ENCODE data around the gene CLDN7. TPM values are rescaled to one million over a fixed set of nuclear protein-coding genes. Genes with fewer than 3 reads are reported as not detected.

The CLDN7 gene
- total RNA-seq, 4 donors from 2014 or later, result 571 to 1,162 (median 940) TPM

- intact Hi-C loops (cut with DNase I; ENCODE audit: low total_unique reads), result loop anchor here (2.0 kb wide), 1 partner anchor 16 kb away; no protein-coding TSS in a partner anchor
- no peaks in the 10 kb centered on the region for H3K36me3 ChIP-seq
- in situ Hi-C loops (cut with MboI; ENCODE audit: low pct_ligation_motif_present in 1 of 4, low pct_unique_long_range_greater_than_20kb in 1 of 4, low sequenced_read_pairs in 3 of 4), result loop anchor here in 2 of 4 donors (25.0 kb wide), 1 partner anchor 243 kb away; the partner anchor contains the start of genes SLC16A11 (in 2 of the 2) and SLC16A13 (in 2 of the 2)
- no peaks in the 10 kb centered on the region for H3K9me3 ChIP-seq
- peak; percentile 91 for DNase-seq
- H3K4me1 ChIP-seq, result peaks cover 12 to 42% (median 33%) of the 10 kb centered on the region in 4 donors
- peak overlapping the region; percentile 84 to 89 (median 86) for H3K27ac ChIP-seq
- TF ChIP-seq POLR2AphosphoS5 (IDR thresholded peaks at IDR 0.05), result peak in 2 of 3 donors; percentile 28 to 45
- TF ChIP-seq POLR2A (IDR thresholded peaks at IDR 0.05), result peak; percentile 17
- peak; percentile 86 to 99 (median 96) for TF ChIP-seq CTCF (IDR thresholded peaks at IDR 0.05)
- peak; percentile 1 for TF ChIP-seq EP300 (IDR thresholded peaks at IDR 0.05; ENCODE audit: low read depth)
- 0% methylated on average over 3 to 29 of the region's 29 CpGs for WGBS, 2 donors (ENCODE audit: low coverage in 1 of 2)
- H3K4me3 ChIP-seq, result peak overlapping the region in 3 of 4 donors; percentile 43 to 71 (median 54)
- H3K27me3 ChIP-seq, result no peaks in the 10 kb centered on the region
These were observed 18.3 kb upstream of the CLDN7 start for GRCh38 chr17:7280519-7281073.

- 47 to 66% methylated on average over 7 to 8 of the region's 8 CpGs for WGBS, 2 donors (ENCODE audit: low coverage in 1 of 2)
- in situ Hi-C loops (cut with MboI; ENCODE audit: low pct_ligation_motif_present in 1 of 4, low pct_unique_long_range_greater_than_20kb in 1 of 4, low sequenced_read_pairs in 3 of 4), result loop anchor here in 2 of 4 donors (10.0 to 25.0 kb wide), 2 partner anchors 65 to 242 kb away; partner anchors contain the start of genes SLC16A11 (in 2 of the 2) and SLC16A13 (in 2 of the 2)
- Histone ChIP-seq H3K9me3 (no peaks in the 10 kb centered on the region), H3K4me1 (peaks cover 12 to 42% (median 30%) of the 10 kb centered on the region in 4 donors), H3K4me3 (no peak overlapping the region), H3K27me3 (no peaks in the 10 kb centered on the region), H3K27ac (peak overlapping the region; percentile 84 to 89 (median 86)), H3K36me3 (no peaks in the 10 kb centered on the region)
- no peak for DNase-seq
- peak in 1 of 3 donors; percentile 13 for TF ChIP-seq POLR2AphosphoS5 (IDR thresholded peaks at IDR 0.05)
- TF ChIP-seq POLR2A (IDR thresholded peaks at IDR 0.05), result no peak
- no peak for TF ChIP-seq EP300 (IDR thresholded peaks at IDR 0.05; ENCODE audit: low read depth)
- TF ChIP-seq CTCF (IDR thresholded peaks at IDR 0.05), result no peak
- intact Hi-C loops (cut with DNase I; ENCODE audit: low total_unique reads), result no loop called here
These were observed 17.2 kb upstream of the CLDN7 start for GRCh38 chr17:7279448-7279847.

GRCh38 chr17:7266784-7267183 is 4.5 kb upstream of the CLDN7 start:
- no peak for DNase-seq
- TF ChIP-seq POLR2AphosphoS5 (IDR thresholded peaks at IDR 0.05), result no peak
- TF ChIP-seq EP300 (IDR thresholded peaks at IDR 0.05; ENCODE audit: low read depth), result no peak
- TF ChIP-seq POLR2A (IDR thresholded peaks at IDR 0.05), result no peak
- TF ChIP-seq CTCF (IDR thresholded peaks at IDR 0.05), result no peak
- H3K27me3 ChIP-seq, result peaks cover 30% of the 10 kb centered on the region
- intact Hi-C loops (cut with DNase I; ENCODE audit: low total_unique reads) (no loop called here), in situ Hi-C loops (cut with MboI; ENCODE audit: low pct_ligation_motif_present in 1 of 4, low pct_unique_long_range_greater_than_20kb in 1 of 4, low sequenced_read_pairs in 3 of 4) (no loop called here)
- no peaks in the 10 kb centered on the region for H3K9me3 ChIP-seq
- WGBS, 2 donors (ENCODE audit: low coverage in 1 of 2), result 34 to 38% methylated on average over 1 of the region's 1 CpG
- peaks cover 0 to 59% (median 26%) of the 10 kb centered on the region in 4 donors for H3K4me1 ChIP-seq
- no peaks in the 10 kb centered on the region for H3K36me3 ChIP-seq
- H3K27ac ChIP-seq, result peak overlapping the region; percentile 80 to 82 (median 82)
- no peak overlapping the region for H3K4me3 ChIP-seq

- Histone ChIP-seq H3K4me3 (peak overlapping the region in 3 of 4 donors; percentile 46 to 72 (median 60)), H3K27ac (peak overlapping the region; percentile 88 to 96 (median 94)), H3K9me3 (no peaks in the 10 kb centered on the region), H3K36me3 (no peaks in the 10 kb centered on the region), H3K27me3 (peaks cover 42% of the 10 kb centered on the region), H3K4me1 (peaks cover 0 to 65% (median 30%) of the 10 kb centered on the region in 4 donors)
- WGBS, 2 donors (ENCODE audit: low coverage in 1 of 2), result 38 to 40% methylated on average over 3 to 4 of the region's 4 CpGs
- peak in 1 of 3 donors; percentile 52 for TF ChIP-seq POLR2AphosphoS5 (IDR thresholded peaks at IDR 0.05)
- no peak for TF ChIP-seq POLR2A (IDR thresholded peaks at IDR 0.05)
- in situ Hi-C loops (cut with MboI; ENCODE audit: low pct_ligation_motif_present in 1 of 4, low pct_unique_long_range_greater_than_20kb in 1 of 4, low sequenced_read_pairs in 3 of 4) (no loop called here), intact Hi-C loops (cut with DNase I; ENCODE audit: low total_unique reads) (no loop called here)
- peak; percentile 76 for DNase-seq
These were observed 1.5 kb upstream of the CLDN7 start for GRCh38 chr17:7263801-7264078.
